NCI-H82 (cell line): ENCODE measurements around the gene MOB3B.
"Not testable (repeated sequence)": the region's sequence is repeated elsewhere in the genome, so short reads cannot be mapped to it uniquely, and the experiment has no call there.

Experiments used
- DNase-seq: peaks from one replicate; lab custom pipeline; 2025; lab: John Stamatoyannopoulos, UW

Gene MOB3B

GRCh38 chr9:27423915-27424710 lies 105.5 kb downstream of the MOB3B start:
- DNase-seq = peak; percentile 27

GRCh38 chr9:27422279-27422834 lies 107.3 kb downstream of the MOB3B start:
- no peak for DNase-seq

- no peak for DNase-seq
Observed at GRCh38 chr9:27421577-27421976, 108.0 kb downstream of the MOB3B start.

- not testable (repeated sequence) for DNase-seq
Observed at GRCh38 chr9:27419558-27419957, 110.1 kb downstream of the MOB3B start.

- no peak for DNase-seq
Observed at GRCh38 chr9:27414220-27414761, 115.3 kb downstream of the MOB3B start.

- no peak for DNase-seq
Observed at GRCh38 chr9:27413511-27414219, 115.9 kb downstream of the MOB3B start.

- DNase-seq = no peak
Observed at GRCh38 chr9:27412963-27413362, 116.7 kb downstream of the MOB3B start.

- DNase-seq = no peak
Observed at GRCh38 chr9:27412081-27412480, 117.5 kb downstream of the MOB3B start.

- no peak for DNase-seq
Observed at GRCh38 chr9:27408482-27408881, 121.1 kb downstream of the MOB3B start.

- no peak for DNase-seq
Observed at GRCh38 chr9:27408001-27408400, 121.6 kb downstream of the MOB3B start.

GRCh38 chr9:27407491-27407890 lies 122.1 kb downstream of the MOB3B start:
- no peak for DNase-seq

GRCh38 chr9:27404661-27405060 lies 125.0 kb downstream of the MOB3B start:
- DNase-seq = no peak

GRCh38 chr9:27402626-27403025 lies 127.0 kb downstream of the MOB3B start:
- DNase-seq = no peak

GRCh38 chr9:27400334-27400880 lies 129.2 kb downstream of the MOB3B start:
- no peak for DNase-seq

GRCh38 chr9:27398982-27399653 lies 130.5 kb downstream of the MOB3B start:
- DNase-seq = no peak

GRCh38 chr9:27396495-27396894 lies 133.1 kb downstream of the MOB3B start:
- DNase-seq = no peak

- DNase-seq = no peak
Observed at GRCh38 chr9:27395484-27395921, 134.1 kb downstream of the MOB3B start.

- DNase-seq = no peak
Observed at GRCh38 chr9:27394826-27395201, 134.8 kb downstream of the MOB3B start.

- no peak for DNase-seq
Observed at GRCh38 chr9:27394154-27394825, 135.3 kb downstream of the MOB3B start.

GRCh38 chr9:27393054-27393846 lies 136.4 kb downstream of the MOB3B start:
- DNase-seq = no peak

- DNase-seq = no peak
Observed at GRCh38 chr9:27392451-27392850, 137.2 kb downstream of the MOB3B start.
